Lower lobe of right lung (tissue), 2 donors: ENCODE data around the gene BPIFB2. TPM values are rescaled to one million over a fixed set of nuclear protein-coding genes. Genes with fewer than 3 reads are reported as not detected.

ENCODE experiments used
- ATAC-seq, 2 donors: fragments of 200-7000 bp; cut with Tn5 transposase; one replicate each; pipeline ENCODE4 v1.9.1; 2020 to 2022; ENCODE audit warnings: mild to moderate bottlenecking in 2 of 2, moderate library complexity in 2 of 2
- DNase-seq: peaks from one replicate; pipeline ENCODE4 v3.0.0-alpha.2; 2020
- H3K27ac ChIP-seq: fragments of 200-600 bp; one replicate; pipeline ENCODE4 v1.8.0; 2022
- H3K27me3 ChIP-seq: fragments of 200-600 bp; one replicate; pipeline ENCODE4 v1.8.0; 2022; ENCODE audit warnings: low read depth
- H3K36me3 ChIP-seq: fragments of 200-600 bp; one replicate; pipeline ENCODE4 v1.8.0; 2022; ENCODE audit warnings: mild to moderate bottlenecking
- H3K4me1 ChIP-seq: fragments of 200-600 bp; one replicate; pipeline ENCODE4 v1.8.0; 2022
- H3K4me3 ChIP-seq: fragments of 200-600 bp; one replicate; pipeline ENCODE4 v1.8.0; 2022; ENCODE audit warnings: mild to moderate bottlenecking
- H3K9me3 ChIP-seq: fragments of 200-600 bp; one replicate; pipeline ENCODE4 v1.8.0; 2022
- CTCF ChIP-seq: fragments of 200-600 bp; IDR thresholded peaks from one replicate; pipeline ENCODE4 v1.8.0; 2022; ENCODE audit warnings: antibody characterized with exemption, mild to moderate bottlenecking
- intact Hi-C: fragments of 100-400 bp; cut with DNase I; formaldehyde crosslinking; loops from one replicate; pipeline ENCODE4 v1.11.0; 2022
- total RNA-seq: library from RNA; stranded (reverse); fragmentation: NEBNext Ultra II Directional; extraction: Animal tissue kit (Norgen Biotek cat#: 25700); gene quantifications from one replicate; pipeline ENCODE4 v1.2.1, GENCODE V29; 2021
- donor health status: DM: no; HTN: yes; CAD: no; lungs with severe emphysema.

The BPIFB2 gene
- total RNA-seq, 1 donor from 2014 or later, result 0.21 TPM

- intact Hi-C loops, result no loop called here
- Histone ChIP-seq H3K27me3 (no peaks in the 10 kb centered on the region), H3K4me1 (no peaks in the 10 kb centered on the region), H3K36me3 (no peaks in the 10 kb centered on the region), H3K4me3 (no peak overlapping the region), H3K27ac (no peak overlapping the region), H3K9me3 (no peaks in the 10 kb centered on the region)
- DNase-seq (no peak), ATAC-seq (no peak)
- no peak for TF ChIP-seq CTCF
Measured at GRCh38 chr20:33059741-33060390, 52.4 kb downstream of the BPIFB2 start.

GRCh38 chr20:33061658-33062028 is 54.1 kb downstream of the BPIFB2 start:
- Histone ChIP-seq H3K27me3 (no peaks in the 10 kb centered on the region), H3K36me3 (no peaks in the 10 kb centered on the region), H3K9me3 (no peaks in the 10 kb centered on the region), H3K27ac (no peak overlapping the region), H3K4me1 (no peaks in the 10 kb centered on the region), H3K4me3 (no peak overlapping the region)
- no peak for ATAC-seq
- TF ChIP-seq CTCF, result no peak
- DNase-seq, result no peak
- intact Hi-C loops, result no loop called here

- no peak for ATAC-seq
- DNase-seq, result no peak
- no peak for TF ChIP-seq CTCF
- intact Hi-C loops, result no loop called here
- no peaks in the 10 kb centered on the region for H3K27me3 ChIP-seq
- no peaks in the 10 kb centered on the region for H3K36me3 ChIP-seq
- H3K27ac ChIP-seq, result no peak overlapping the region
- H3K9me3 ChIP-seq, result no peaks in the 10 kb centered on the region
- H3K4me3 ChIP-seq, result no peak overlapping the region
- H3K4me1 ChIP-seq, result no peaks in the 10 kb centered on the region
Measured at GRCh38 chr20:33062105-33062824, 54.8 kb downstream of the BPIFB2 start.

- Histone ChIP-seq H3K27me3 (no peaks in the 10 kb centered on the region), H3K9me3 (no peaks in the 10 kb centered on the region), H3K4me3 (no peak overlapping the region), H3K36me3 (no peaks in the 10 kb centered on the region), H3K4me1 (no peaks in the 10 kb centered on the region), H3K27ac (no peak overlapping the region)
- no peak for DNase-seq
- ATAC-seq, result no peak
- intact Hi-C loops, result no loop called here
- no peak for TF ChIP-seq CTCF
Measured at GRCh38 chr20:33062825-33063149, 55.3 kb downstream of the BPIFB2 start.

DNA sequence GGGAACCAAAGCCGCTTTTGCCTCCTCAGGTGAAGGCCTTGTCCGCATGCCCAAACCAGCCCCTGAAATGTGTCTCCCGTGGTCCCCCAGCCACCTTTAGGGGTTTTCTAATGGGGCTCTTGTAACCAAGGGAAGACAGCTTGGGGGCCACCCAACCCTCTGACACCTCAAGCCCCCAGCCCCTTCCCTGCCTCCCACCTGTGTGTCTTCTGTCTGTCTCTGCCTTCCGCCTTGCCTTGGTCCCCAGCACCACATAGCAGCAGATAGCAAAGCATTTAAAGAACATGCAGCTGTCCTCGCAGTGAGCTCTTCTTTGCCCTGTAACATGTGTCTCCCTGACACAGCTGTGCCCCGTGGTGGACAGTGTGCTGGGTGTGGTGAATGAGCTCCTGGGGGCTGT is 55.8 kb downstream of the BPIFB2 start:
- intact Hi-C loops, result no loop called here
- Histone ChIP-seq H3K4me1 (no peaks in the 10 kb centered on the region), H3K36me3 (no peaks in the 10 kb centered on the region), H3K9me3 (no peaks in the 10 kb centered on the region), H3K27me3 (no peaks in the 10 kb centered on the region), H3K4me3 (no peak overlapping the region), H3K27ac (no peak overlapping the region)
- ATAC-seq (no peak), DNase-seq (no peak)
- TF ChIP-seq CTCF, result no peak
